SK-N-SH (cell line): Measurements from ENCODE around the gene KRT32. TPM values are rescaled to one million over a fixed set of nuclear protein-coding genes. Genes with fewer than 3 reads are reported as not detected.

ENCODE experiments used
- CTCF ChIA-PET: fragments of 300-600, 350-600 bp; formaldehyde crosslinking; extraction: SDS; loops from one replicate; lab custom pipeline; 2021; lab: Yijun Ruan, JAX
- POLR2A ChIA-PET: fragments of 350-600 bp; sonication (Branson Sonifier 250); formaldehyde crosslinking; extraction: SDS; loops from one replicate; lab custom pipeline; 2020; ENCODE audit warnings: antibody characterized with exemption, inconsistent platforms; lab: Yijun Ruan, JAX
- DNase-seq: peaks from one replicate; pipeline ENCODE4 v3.0.0; 2012
- H2AFZ ChIP-seq: fragments of 200-600 bp; sonication (generic); 2 replicates; pipeline ENCODE4 v1.8.1; 2016; ENCODE audit warnings: antibody characterized with exemption, mild to moderate bottlenecking, low read depth
- H3F3A ChIP-seq: fragments of 200-600 bp; sonication (generic); replicated peaks from 2 replicates; pipeline ENCODE3; 2016; ENCODE audit warnings: antibody characterized with exemption, mild to moderate bottlenecking; ENCODE audit not compliant: insufficient read depth
- H3K27ac ChIP-seq, 2 experiments: fragments of 200-500 bp in 1 of 2; fragments of 200-600 bp in 1 of 2; sonication (Bioruptor generic) in 1 of 2; sonication (generic), shearing (Covaris generic) in 1 of 2; 2 replicates each; pipeline versions ENCODE4 v1.5.1 to v1.6.1; 2014 to 2016; ENCODE audit warnings: low read depth in 2 of 2, inconsistent platforms in 1 of 2, low read length in 1 of 2, mild to moderate bottlenecking in 1 of 2, mixed read lengths in 1 of 2
- H3K27me3 ChIP-seq: fragments of 200-600 bp; sonication (generic), shearing (Covaris generic); 2 replicates; pipeline ENCODE4 v1.6.1; 2016; ENCODE audit warnings: mixed run types; ENCODE audit not compliant: insufficient read depth
- H3K36me3 ChIP-seq, 2 experiments: fragments of 200-500 bp in 1 of 2; fragments of 200-600 bp in 1 of 2; sonication (Bioruptor generic) in 1 of 2; sonication (generic) in 1 of 2; replicated peaks in 1 of 2; 2 replicates each; pipeline versions ENCODE3 to v1.5.1; 2014 to 2016; ENCODE audit warnings: low read length in 1 of 2, mild to moderate bottlenecking in 1 of 2; ENCODE audit not compliant: insufficient read depth in 2 of 2, control insufficient read depth in 1 of 2
- H3K4me1 ChIP-seq, 2 experiments: fragments of 200-500 bp in 1 of 2; fragments of 200-600 bp in 1 of 2; sonication (Bioruptor generic) in 1 of 2; sonication (generic), shearing (Covaris generic) in 1 of 2; 2 replicates each; pipeline versions ENCODE4 v1.5.1 to v1.6.1; 2014 to 2016; ENCODE audit warnings: low read depth in 1 of 2, low read length in 1 of 2, mixed run types in 1 of 2; ENCODE audit not compliant: insufficient read depth in 2 of 2, control insufficient read depth in 1 of 2
- H3K4me2 ChIP-seq: fragments of 200-600 bp; sonication (generic), shearing (Covaris generic); 2 replicates; pipeline ENCODE4 v1.6.1; 2017; ENCODE audit warnings: mixed run types
- H3K4me3 ChIP-seq, 2 experiments: fragments of 200-500 bp in 1 of 2; fragments of 200-600 bp in 1 of 2; sonication (Bioruptor generic) in 1 of 2; sonication (generic), shearing (Covaris generic) in 1 of 2; 2 replicates each; pipeline versions ENCODE4 v1.5.1 to v1.8.1; 2014 to 2016; ENCODE audit warnings: low read depth in 2 of 2, inconsistent platforms in 1 of 2, low read length in 1 of 2, mild to moderate bottlenecking in 1 of 2, mixed read lengths in 1 of 2, moderate library complexity in 1 of 2
- H3K79me2 ChIP-seq: fragments of 200-600 bp; sonication (generic); 2 replicates; pipeline ENCODE4 v1.8.1; 2017; ENCODE audit warnings: mild to moderate bottlenecking; ENCODE audit not compliant: insufficient read depth
- H3K9ac ChIP-seq: fragments of 200-600 bp; sonication (generic); 2 replicates; pipeline ENCODE4 v1.6.1; 2017; ENCODE audit warnings: mixed run types
- H3K9me2 ChIP-seq: fragments of 200-600 bp; sonication (generic); 2 replicates; pipeline ENCODE4 v1.6.1; 2017; ENCODE audit warnings: mixed run types
- H3K9me3 ChIP-seq: fragments of 200-600 bp; sonication (generic); 2 replicates; pipeline ENCODE4 v1.6.1; 2017; ENCODE audit warnings: mixed run types, mild to moderate bottlenecking, moderate library complexity
- H4K20me1 ChIP-seq: fragments of 200-600 bp; sonication (generic); 2 replicates; pipeline ENCODE4 v1.6.1; 2017; ENCODE audit warnings: mild to moderate bottlenecking, mixed run types; ENCODE audit not compliant: insufficient read depth
- ELF1 ChIP-seq: IDR thresholded peaks from 2 replicates; pipeline ENCODE4 v1.4.0; 2012
- EZH2phosphoT487 ChIP-seq: fragments of 200-600 bp; sonication (generic); IDR thresholded peaks from 2 replicates; pipeline ENCODE4 v1.6.1; 2017; ENCODE audit warnings: low read depth, mixed run types, mild to moderate bottlenecking, antibody characterized with exemption, moderate library complexity, borderline replicate concordance
- FOSL2 ChIP-seq: IDR thresholded peaks from 2 replicates; pipeline ENCODE4 v1.4.0; 2012; ENCODE audit warnings: low read depth, mild to moderate bottlenecking, moderate library complexity, borderline replicate concordance
- FOXM1 ChIP-seq: IDR thresholded peaks from 2 replicates; pipeline ENCODE4 v1.4.0; 2012; ENCODE audit warnings: low read depth, mild to moderate bottlenecking
- GABPA ChIP-seq: IDR thresholded peaks from 2 replicates; pipeline ENCODE4 v1.4.0; 2012; ENCODE audit warnings: low read depth, mild to moderate bottlenecking
- GATA2 ChIP-seq: sonication (generic); formaldehyde crosslinking; IDR thresholded peaks from 2 replicates; pipeline ENCODE4 v1.5.0; 2020; ENCODE audit warnings: mild to moderate bottlenecking, missing genetic modification reagents
- MXI1 ChIP-seq: IDR thresholded peaks from 2 replicates; pipeline ENCODE4 v1.6.1; 2012; ENCODE audit warnings: mild to moderate bottlenecking, low read depth, low read length, improper control_type of control experiment
- NRF1 ChIP-seq: IDR thresholded peaks from 2 replicates; pipeline ENCODE4 v1.6.1; 2012; ENCODE audit warnings: low read depth, mild to moderate bottlenecking, low read length
- RCOR1 ChIP-seq: fragments of 150-350 bp; IDR thresholded peaks from 2 replicates; pipeline ENCODE4 v1.6.1; 2017; ENCODE audit warnings: antibody characterized with exemption, low read length
- RXRA ChIP-seq: IDR thresholded peaks from 2 replicates; pipeline ENCODE4 v1.4.0; 2012; ENCODE audit warnings: low read depth, mild to moderate bottlenecking, borderline replicate concordance
- SIN3A ChIP-seq: IDR thresholded peaks from 2 replicates; pipeline ENCODE4 v1.6.1; 2012; ENCODE audit warnings: low read depth, mild to moderate bottlenecking, low read length, moderate library complexity, borderline replicate concordance
- SMC3 ChIP-seq: IDR thresholded peaks from 2 replicates; pipeline ENCODE4 v1.6.1; 2012; ENCODE audit warnings: low read depth, low read length, improper control_type of control experiment
- TAF1 ChIP-seq: IDR thresholded peaks from 2 replicates; pipeline ENCODE4 v1.6.1; 2012; ENCODE audit warnings: low read depth, mild to moderate bottlenecking, low read length, moderate library complexity, borderline replicate concordance
- YY1 ChIP-seq: IDR thresholded peaks from 2 replicates; pipeline ENCODE4 v1.4.0; 2012; ENCODE audit warnings: low read depth, mild to moderate bottlenecking
- WGBS: methylation state at CpG from one replicate; pipeline ENCODE4 v1.1.6; 2017; ENCODE audit warnings: low lambda C conversion rate; 5-methylcytosine and 5-hydroxymethylcytosine counted together
- polyA plus RNA-seq, 3 experiments: library from polyadenylated mRNA; depleted of rRNA; stranded (reverse); fragments of >200 nt; gene quantifications; 2 replicates each; pipeline ENCODE4 v1.2.3, GENCODE V29; 2012
- TF ChIP-seq, protein P1 (sequence below): fragments of 150-350 bp; IDR thresholded peaks from 2 replicates; pipeline ENCODE4 v1.6.1; 2016; ENCODE audit warnings: mild to moderate bottlenecking, low read depth, low read length
- TF ChIP-seq, protein P2 (sequence below): fragments of 200-600 bp; sonication (generic); IDR thresholded peaks from 2 replicates; pipeline ENCODE4 v1.6.1; 2017; ENCODE audit warnings: antibody characterized with exemption, mild to moderate bottlenecking, moderate library complexity
- TF ChIP-seq, protein P3 (sequence below): IDR thresholded peaks from 2 replicates; pipeline ENCODE4; 2012
- TF ChIP-seq, protein P4 (sequence below): IDR thresholded peaks from 2 replicates; pipeline ENCODE4 v1.4.0; 2012; ENCODE audit warnings: low read depth
- TF ChIP-seq, protein P5 (sequence below): fragments of 150-350 bp; IDR thresholded peaks from 2 replicates; pipeline ENCODE4 v1.6.1; 2017; ENCODE audit warnings: antibody characterized with exemption, low read length, low read depth, borderline replicate concordance

KRT32 gene
- polyA plus RNA-seq, 1 of the 3 experiments (the other 2 are of a cell fraction) = not detected

DNA sequence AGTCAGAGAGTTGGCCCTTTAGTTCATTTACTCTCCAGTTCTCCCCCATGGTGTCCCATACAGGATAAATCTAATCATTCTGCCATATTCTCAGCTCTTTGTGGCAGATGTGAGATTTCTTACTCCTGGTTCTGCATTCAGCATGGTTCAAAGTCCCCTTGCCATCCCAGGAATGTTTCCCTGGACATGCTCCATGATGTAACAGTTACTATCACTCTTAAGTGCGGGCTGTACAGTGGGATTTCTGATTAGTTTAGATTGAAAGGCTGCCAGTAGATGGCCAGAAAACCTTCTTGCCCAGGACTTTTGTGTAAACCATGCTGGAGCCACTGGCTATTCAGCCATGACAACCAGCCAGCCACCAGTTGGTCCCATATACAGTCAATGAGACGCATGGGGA is 53.2 kb downstream of the KRT32 start:
- Histone ChIP-seq H3K4me2 (no peak overlapping the region), H3K79me2 (no peaks in the 10 kb centered on the region), H3K4me1 (peaks cover 0 to 25% of the 10 kb centered on the region in 2 experiments; a peak in 2 of 4 replicates), H3K27me3 (no peaks in the 10 kb centered on the region), H3K36me3 (no peaks in the 10 kb centered on the region), H3K27ac (no peak overlapping the region), H3K4me3 (no peak overlapping the region), H2AFZ (no peak overlapping the region), H3K9ac (no peak overlapping the region), H4K20me1 (no peaks in the 10 kb centered on the region), H3F3A (no peaks in the 10 kb centered on the region), H3K9me2 (no peaks in the 10 kb centered on the region), H3K9me3 (no peaks in the 10 kb centered on the region)
- no peak for DNase-seq
- POLR2A ChIA-PET = no interaction called here
- TF ChIP-seq RXRA (no peak), GABPA (no peak), ELF1 (no peak), RCOR1 (no peak), MXI1 (no peak), FOSL2 (no peak), EZH2phosphoT487 (no peak), GATA2 (no peak), NRF1 (no peak), YY1 (no peak), TAF1 (no peak)
- TF ChIP-seq, protein P1, sequence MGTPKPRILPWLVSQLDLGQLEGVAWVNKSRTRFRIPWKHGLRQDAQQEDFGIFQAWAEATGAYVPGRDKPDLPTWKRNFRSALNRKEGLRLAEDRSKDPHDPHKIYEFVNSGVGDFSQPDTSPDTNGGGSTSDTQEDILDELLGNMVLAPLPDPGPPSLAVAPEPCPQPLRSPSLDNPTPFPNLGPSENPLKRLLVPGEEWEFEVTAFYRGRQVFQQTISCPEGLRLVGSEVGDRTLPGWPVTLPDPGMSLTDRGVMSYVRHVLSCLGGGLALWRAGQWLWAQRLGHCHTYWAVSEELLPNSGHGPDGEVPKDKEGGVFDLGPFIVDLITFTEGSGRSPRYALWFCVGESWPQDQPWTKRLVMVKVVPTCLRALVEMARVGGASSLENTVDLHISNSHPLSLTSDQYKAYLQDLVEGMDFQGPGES = no peak
- TF ChIP-seq, protein P2, sequence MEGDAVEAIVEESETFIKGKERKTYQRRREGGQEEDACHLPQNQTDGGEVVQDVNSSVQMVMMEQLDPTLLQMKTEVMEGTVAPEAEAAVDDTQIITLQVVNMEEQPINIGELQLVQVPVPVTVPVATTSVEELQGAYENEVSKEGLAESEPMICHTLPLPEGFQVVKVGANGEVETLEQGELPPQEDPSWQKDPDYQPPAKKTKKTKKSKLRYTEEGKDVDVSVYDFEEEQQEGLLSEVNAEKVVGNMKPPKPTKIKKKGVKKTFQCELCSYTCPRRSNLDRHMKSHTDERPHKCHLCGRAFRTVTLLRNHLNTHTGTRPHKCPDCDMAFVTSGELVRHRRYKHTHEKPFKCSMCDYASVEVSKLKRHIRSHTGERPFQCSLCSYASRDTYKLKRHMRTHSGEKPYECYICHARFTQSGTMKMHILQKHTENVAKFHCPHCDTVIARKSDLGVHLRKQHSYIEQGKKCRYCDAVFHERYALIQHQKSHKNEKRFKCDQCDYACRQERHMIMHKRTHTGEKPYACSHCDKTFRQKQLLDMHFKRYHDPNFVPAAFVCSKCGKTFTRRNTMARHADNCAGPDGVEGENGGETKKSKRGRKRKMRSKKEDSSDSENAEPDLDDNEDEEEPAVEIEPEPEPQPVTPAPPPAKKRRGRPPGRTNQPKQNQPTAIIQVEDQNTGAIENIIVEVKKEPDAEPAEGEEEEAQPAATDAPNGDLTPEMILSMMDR = no peak
- WGBS = 75% methylated on average over 2 of the region's 2 CpGs
- CTCF ChIA-PET = no interaction called here

DNA sequence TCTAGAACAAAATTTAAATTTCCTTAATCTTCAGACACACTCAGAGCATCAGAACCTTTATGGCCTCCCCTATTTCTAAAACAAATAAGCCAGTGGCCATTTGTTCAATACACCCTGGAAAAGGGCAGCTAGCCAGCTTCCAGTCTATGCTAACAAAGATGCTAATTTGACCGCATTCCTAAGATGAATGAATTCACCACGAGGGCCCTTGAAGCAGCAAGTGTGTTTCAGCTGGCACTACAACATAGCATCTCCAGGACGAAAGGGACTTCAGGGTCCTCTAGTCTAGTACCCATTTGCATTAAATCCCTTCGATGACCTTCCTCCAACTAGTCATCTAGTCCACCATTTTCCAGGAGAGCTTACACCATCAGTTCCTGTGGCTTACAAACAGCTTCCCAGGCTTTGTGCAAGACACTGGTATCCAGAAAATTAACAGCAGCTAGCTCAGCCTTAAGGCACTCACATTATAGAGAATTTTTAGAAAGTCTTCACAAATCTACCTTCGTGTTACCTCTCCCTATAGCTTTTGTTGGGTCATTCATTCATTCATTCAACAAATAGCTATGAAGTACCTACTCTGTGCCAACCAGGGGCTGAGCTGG is 53.7 kb downstream of the KRT32 start:
- H3F3A ChIP-seq = no peaks in the 10 kb centered on the region
- H3K27ac ChIP-seq = no peak overlapping the region
- H3K4me3 ChIP-seq = no peak overlapping the region
- peaks cover 0 to 25% of the 10 kb centered on the region in 2 experiments; a peak in 2 of 4 replicates for H3K4me1 ChIP-seq
- no peaks in the 10 kb centered on the region for H3K79me2 ChIP-seq
- 51% methylated on average over 5 of the region's 5 CpGs for WGBS
- CTCF ChIA-PET = no interaction called here
- H3K9me3 ChIP-seq = no peaks in the 10 kb centered on the region
- POLR2A ChIA-PET = no interaction called here
- H3K4me2 ChIP-seq = no peak overlapping the region
- H3K36me3 ChIP-seq = no peaks in the 10 kb centered on the region
- H4K20me1 ChIP-seq = no peaks in the 10 kb centered on the region
- H3K9me2 ChIP-seq = no peaks in the 10 kb centered on the region
- H3K9ac ChIP-seq = no peak overlapping the region
- no peaks in the 10 kb centered on the region for H3K27me3 ChIP-seq
- DNase-seq = no peak
- H2AFZ ChIP-seq = no peak overlapping the region
- no peak for TF ChIP-seq YY1
- TF ChIP-seq EZH2phosphoT487 = no peak
- TF ChIP-seq, protein P3, sequence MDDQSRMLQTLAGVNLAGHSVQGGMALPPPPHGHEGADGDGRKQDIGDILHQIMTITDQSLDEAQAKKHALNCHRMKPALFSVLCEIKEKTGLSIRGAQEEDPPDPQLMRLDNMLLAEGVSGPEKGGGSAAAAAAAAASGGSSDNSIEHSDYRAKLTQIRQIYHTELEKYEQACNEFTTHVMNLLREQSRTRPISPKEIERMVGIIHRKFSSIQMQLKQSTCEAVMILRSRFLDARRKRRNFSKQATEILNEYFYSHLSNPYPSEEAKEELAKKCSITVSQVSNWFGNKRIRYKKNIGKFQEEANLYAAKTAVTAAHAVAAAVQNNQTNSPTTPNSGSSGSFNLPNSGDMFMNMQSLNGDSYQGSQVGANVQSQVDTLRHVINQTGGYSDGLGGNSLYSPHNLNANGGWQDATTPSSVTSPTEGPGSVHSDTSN = no peak
- TF ChIP-seq, protein P4, sequence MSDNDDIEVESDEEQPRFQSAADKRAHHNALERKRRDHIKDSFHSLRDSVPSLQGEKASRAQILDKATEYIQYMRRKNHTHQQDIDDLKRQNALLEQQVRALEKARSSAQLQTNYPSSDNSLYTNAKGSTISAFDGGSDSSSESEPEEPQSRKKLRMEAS = no peak
- TF ChIP-seq SMC3 = no peak
- TF ChIP-seq FOXM1 = no peak
- no peak for TF ChIP-seq RCOR1
- no peak for TF ChIP-seq SIN3A
- TF ChIP-seq GATA2 = no peak
- TF ChIP-seq MXI1 = no peak
- no peak for TF ChIP-seq RXRA
- TF ChIP-seq, protein P5, sequence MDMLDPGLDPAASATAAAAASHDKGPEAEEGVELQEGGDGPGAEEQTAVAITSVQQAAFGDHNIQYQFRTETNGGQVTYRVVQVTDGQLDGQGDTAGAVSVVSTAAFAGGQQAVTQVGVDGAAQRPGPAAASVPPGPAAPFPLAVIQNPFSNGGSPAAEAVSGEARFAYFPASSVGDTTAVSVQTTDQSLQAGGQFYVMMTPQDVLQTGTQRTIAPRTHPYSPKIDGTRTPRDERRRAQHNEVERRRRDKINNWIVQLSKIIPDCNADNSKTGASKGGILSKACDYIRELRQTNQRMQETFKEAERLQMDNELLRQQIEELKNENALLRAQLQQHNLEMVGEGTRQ = no peak
- TF ChIP-seq, protein P2 = no peak
